ENCODE data around the gene DNAJA2.
"Not testable (repeated sequence)": the region's sequence is repeated elsewhere in the genome, so short reads cannot be mapped to it uniquely, and the experiment has no call there.

The DNAJA2 gene

GRCh38 chr16:46976550-46976949, 3.1 kb upstream of the DNAJA2 start:
- DNase-seq (ENCODE audit: low read depth), result no peak
- H3K4me3 ChIP-seq (ENCODE audit: low read depth, low read length), result no peak overlapping the region

GRCh38 chr16:46975908-46976470, 2.5 kb upstream of the DNAJA2 start:
- no peak for DNase-seq (ENCODE audit: low read depth)
- no peak overlapping the region for H3K4me3 ChIP-seq (ENCODE audit: low read depth, low read length)

DNA sequence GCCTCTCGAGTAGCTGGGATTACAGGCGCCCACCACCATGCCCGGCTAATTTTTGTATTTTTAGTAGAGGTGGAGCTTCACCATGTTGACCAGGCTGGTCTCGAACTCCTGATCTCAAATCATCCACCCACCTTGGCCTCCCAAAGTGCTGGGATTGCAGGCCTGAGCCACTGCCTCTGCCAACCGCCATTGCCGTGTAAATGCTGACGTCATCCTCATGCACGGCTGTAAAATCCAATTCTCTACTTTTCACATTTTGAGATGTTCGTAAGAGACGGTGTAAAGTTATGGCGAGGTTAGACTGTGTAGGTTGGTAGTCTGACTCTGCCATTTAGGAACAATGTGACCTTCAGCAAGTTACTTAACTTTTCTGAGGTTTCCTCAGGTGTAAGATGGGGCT, 1.7 kb upstream of the DNAJA2 start:
- no peak overlapping the region for H3K4me3 ChIP-seq (ENCODE audit: low read depth, low read length)
- DNase-seq (ENCODE audit: low read depth), result no peak

DNA sequence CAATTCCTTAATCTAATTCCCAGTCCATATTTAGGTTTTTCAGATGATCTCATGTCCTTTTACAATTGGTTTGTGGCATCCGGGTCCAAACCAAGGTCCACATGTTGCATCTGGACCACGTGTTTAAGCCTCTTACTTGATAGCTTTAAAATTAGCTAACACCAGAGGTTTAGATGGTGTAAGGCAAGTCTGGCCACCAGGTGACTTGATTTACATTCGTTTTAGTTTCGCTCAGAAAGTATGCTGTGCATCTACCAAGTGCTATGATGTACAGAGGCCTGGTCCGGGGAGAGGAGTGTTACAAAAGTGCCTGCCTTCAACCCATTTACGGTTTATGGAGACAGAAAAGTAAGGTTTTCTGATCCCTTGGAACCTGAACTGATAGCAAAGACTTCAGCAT, 878 bp upstream of the DNAJA2 start:
- no peak for DNase-seq (ENCODE audit: low read depth)

DNA sequence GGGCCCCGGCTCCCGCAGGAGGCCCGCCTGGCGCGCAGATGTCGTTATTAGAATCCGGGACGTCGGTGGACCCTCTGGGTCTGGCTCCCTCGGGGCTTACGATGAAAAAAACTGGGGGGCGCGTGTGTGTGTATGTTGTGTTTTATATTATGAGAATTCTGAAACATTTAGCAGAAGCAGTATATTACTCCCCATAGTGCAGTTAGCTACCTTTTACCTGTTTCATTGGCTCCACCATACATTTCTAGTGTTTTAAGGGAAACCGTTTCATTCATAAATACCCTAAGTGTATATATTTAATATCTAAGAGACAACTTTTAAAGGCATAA, 486 bp upstream of the DNAJA2 start:
- H3K4me3 ChIP-seq (ENCODE audit: low read depth, low read length), result peak overlapping the region; percentile 91
- no peak for DNase-seq (ENCODE audit: low read depth)

More for the DNA sequence above, 878 bp upstream of the DNAJA2 start:
- peak overlapping the region; percentile 91 for H3K4me3 ChIP-seq (ENCODE audit: low read depth, low read length)

- no peak for DNase-seq (ENCODE audit: low read depth)
- peak overlapping the region; percentile 91 for H3K4me3 ChIP-seq (ENCODE audit: low read depth, low read length)
Observed at GRCh38 chr16:46972429-46973206, 856 bp downstream of the DNAJA2 start.

DNA sequence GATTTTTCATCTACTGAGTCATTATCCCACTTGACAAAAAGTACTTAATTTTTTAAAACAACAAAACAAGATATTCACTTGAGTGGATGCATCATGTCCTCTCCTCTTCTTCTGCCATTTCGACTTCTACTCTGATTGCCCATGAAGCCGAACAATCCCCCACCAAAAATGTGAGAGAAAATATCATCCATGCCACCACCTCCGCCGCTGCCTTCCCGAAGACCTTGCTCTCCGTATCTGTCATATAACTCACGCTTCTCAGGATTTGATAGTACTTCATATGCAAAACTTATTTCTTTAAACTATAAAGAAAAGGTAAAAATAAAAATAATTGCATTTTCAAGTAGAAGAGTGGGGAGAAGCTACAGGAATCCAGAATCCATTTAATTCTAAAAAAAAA, 2.2 kb downstream of the DNAJA2 start:
- H3K4me3 ChIP-seq (ENCODE audit: low read depth, low read length), result no peak overlapping the region
- no peak for DNase-seq (ENCODE audit: low read depth)

DNA sequence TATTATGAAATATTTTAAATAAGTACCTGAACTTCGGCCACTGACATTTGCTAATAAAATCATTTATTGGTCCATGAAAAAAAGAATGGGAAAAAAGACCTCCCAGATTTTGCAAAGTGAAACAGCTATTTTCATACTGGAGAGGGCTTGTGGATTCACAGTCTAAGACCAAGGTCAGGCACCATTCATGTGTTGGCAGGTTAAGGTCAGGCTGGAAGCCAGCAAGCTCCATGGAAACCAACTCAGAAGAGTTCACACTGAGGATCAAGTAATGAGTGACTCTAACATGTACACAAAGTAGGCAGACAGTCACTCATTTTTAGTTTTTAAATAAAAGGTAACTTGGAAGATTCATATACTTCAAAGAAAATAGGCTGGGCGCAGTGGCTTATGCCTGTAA, 3.4 kb downstream of the DNAJA2 start:
- no peak overlapping the region for H3K4me3 ChIP-seq (ENCODE audit: low read depth, low read length)
- DNase-seq (ENCODE audit: low read depth), result no peak

DNA sequence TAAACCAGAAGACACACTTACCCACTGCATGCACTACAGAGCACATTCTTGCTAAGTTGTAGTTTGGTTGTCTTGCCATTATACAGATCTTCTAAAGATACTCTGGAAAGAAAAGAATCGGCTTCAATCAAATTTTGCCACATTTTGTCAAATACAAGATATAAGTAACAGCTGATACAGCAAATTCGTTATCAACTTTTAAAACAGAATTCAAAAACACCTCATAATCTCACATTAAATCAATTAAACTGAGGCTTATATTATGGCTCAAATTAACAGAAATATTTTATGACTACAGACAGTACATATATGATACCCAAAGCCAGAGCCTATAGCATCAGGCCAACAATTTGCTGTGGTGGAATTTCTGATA, 5.4 kb downstream of the DNAJA2 start:
- H3K4me3 ChIP-seq (ENCODE audit: low read depth, low read length), result no peak overlapping the region
- no peak for DNase-seq (ENCODE audit: low read depth)

GRCh38 chr16:46962629-46963028, 10.8 kb downstream of the DNAJA2 start:
- DNase-seq (ENCODE audit: low read depth), result no peak
- no peak overlapping the region for H3K4me3 ChIP-seq (ENCODE audit: low read depth, low read length)

- no peak for DNase-seq (ENCODE audit: low read depth)
- H3K4me3 ChIP-seq (ENCODE audit: low read depth, low read length), result no peak overlapping the region
Observed at GRCh38 chr16:46961373-46962353, 11.8 kb downstream of the DNAJA2 start.

- no peak overlapping the region for H3K4me3 ChIP-seq (ENCODE audit: low read depth, low read length)
- DNase-seq (ENCODE audit: low read depth), result no peak
Observed at GRCh38 chr16:46954562-46954961, 18.9 kb downstream of the DNAJA2 start.

GRCh38 chr16:46950009-46950408, 23.5 kb downstream of the DNAJA2 start:
- DNase-seq (ENCODE audit: low read depth), result no peak
- H3K4me3 ChIP-seq (ENCODE audit: low read depth, low read length), result no peak overlapping the region

DNA sequence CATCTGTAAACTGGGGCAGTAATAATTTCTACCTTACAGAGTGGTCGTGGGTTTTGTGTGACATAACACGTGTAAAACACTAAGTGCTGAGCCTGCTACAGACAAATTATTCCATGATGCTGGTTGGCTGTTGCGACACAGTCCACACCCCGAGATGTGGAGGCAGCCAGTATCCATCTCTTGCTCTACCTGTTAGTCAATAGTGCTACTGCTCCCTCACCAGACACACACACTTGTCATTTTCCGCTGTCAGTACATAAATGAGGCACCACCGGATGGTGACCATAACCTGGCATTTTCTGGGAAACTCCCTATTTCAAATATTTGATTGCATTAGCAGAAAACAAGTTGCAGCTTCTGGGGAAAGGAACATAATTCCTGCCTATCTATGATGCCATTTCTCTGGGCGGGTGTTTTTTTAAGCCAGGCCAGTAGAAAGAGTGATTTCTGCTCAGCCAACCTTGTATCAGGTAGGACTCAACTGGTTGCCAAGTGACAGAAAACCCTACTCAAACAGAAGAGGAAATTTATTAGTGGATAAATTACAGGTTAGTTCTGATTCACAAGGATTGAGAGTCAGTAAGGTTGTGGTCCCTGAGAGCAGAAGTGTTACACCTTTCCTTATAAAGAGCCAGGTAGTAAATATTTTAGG, 24.1 kb downstream of the DNAJA2 start:
- H3K4me3 ChIP-seq (ENCODE audit: low read depth, low read length), result no peak overlapping the region
- no peak for DNase-seq (ENCODE audit: low read depth)

DNA sequence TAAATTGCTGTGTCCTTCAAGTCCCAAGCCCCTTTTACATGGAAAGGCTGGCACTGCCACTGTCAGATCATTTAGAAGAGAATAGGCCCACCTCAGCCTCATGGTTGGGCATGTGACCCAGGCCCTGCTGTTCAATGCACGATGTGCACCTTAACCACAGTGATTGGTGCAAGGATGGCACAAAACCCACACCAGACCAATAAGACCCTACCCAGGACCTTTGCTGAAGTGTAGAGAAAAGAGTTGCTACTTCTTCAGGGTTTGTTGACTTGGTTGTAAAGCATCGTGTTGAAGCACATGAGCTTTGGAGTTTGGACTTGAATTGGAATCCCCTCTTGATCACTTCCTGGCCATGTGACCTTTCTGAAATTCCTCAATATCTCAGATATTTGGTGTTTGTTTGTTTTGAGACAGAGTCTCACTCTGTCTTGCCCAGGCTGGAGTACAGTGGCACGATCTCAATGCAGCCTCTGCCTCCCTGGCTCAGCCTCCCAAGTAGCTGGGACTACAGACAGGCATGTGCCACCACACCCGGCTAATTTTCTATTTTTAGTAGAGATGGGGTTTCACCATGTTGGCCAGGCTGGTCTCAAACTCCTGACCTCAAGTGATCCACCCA, 24.8 kb downstream of the DNAJA2 start:
- no peak overlapping the region for H3K4me3 ChIP-seq (ENCODE audit: low read depth, low read length)
- DNase-seq (ENCODE audit: low read depth), result no peak

- H3K4me3 ChIP-seq (ENCODE audit: low read depth, low read length), result no peak overlapping the region
- DNase-seq (ENCODE audit: low read depth), result peak; percentile 3
Observed at GRCh38 chr16:46947900-46948547, 25.4 kb downstream of the DNAJA2 start.

- not testable (repeated sequence) for DNase-seq (ENCODE audit: low read depth); H3K4me3 ChIP-seq (ENCODE audit: low read depth, low read length)
Observed at GRCh38 chr16:46944713-46945112, 28.8 kb downstream of the DNAJA2 start.

DNA sequence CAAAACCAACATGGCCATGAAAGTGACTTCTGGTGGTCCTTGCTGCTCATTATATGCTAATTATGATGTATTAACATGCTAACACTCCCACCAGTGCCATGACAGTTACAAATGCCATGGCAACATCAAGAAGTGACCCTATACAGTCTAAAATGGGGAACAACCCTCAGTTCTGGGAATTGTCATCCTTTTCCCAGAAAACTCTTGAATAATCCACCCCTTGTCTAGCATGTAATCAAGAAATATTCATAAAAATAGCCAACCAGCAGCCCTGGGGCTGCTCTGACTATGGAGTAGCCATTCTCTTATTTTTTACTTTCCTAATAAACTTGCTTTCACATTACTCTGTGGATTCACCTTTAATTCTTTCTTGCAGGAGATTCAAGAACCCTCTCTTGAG, 35.9 kb downstream of the DNAJA2 start:
- no peak for DNase-seq (ENCODE audit: low read depth)
- no peak overlapping the region for H3K4me3 ChIP-seq (ENCODE audit: low read depth, low read length)

DNA sequence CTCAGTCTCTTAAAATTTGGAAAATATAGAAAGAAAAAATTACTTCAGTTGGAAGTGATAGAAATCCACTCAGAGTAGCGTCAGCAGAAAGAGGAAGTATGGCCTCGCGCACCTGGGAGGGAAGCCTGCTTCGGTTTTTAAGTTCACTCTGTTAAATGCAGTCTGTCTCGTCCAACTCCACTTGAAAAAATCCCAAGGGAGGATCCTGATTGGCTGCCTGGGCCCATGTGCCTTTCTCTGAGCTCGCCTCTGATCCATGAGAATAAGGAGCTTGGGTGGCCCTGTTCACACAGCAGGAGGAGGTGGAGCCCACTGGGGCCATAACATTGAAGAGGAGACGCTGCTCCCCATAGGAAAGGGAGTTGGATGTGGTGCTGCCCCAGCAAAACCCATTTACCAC, 40.7 kb downstream of the DNAJA2 start:
- DNase-seq (ENCODE audit: low read depth), result no peak

More for the DNA sequence above, 40.7 kb downstream of the DNAJA2 start:
- H3K4me3 ChIP-seq (ENCODE audit: low read depth, low read length), result no peak overlapping the region

Data from skeletal muscle cell (primary cell).